Ectodermal cell (in vitro differentiated cells): ENCODE measurements around the gene KRT10.

Source experiments
- H3K27ac ChIP-seq: 2 replicates; pipeline ENCODE4 v1.7.0; 2013; ENCODE audit warnings: mild to moderate bottlenecking, low read depth, low read length; ENCODE audit not compliant: insufficient read depth, poor library complexity, severe bottlenecking
- H3K27me3 ChIP-seq: 2 replicates; pipeline ENCODE4 v1.7.0; 2013; ENCODE audit warnings: mild to moderate bottlenecking, low read length; ENCODE audit not compliant: insufficient read depth, control insufficient read depth, poor library complexity, severe bottlenecking
- H3K36me3 ChIP-seq: one replicate; pipeline ENCODE4 v1.7.0; 2013; ENCODE audit warnings: low read length; ENCODE audit not compliant: control insufficient read depth, insufficient read depth
- H3K4me1 ChIP-seq: one replicate; pipeline ENCODE4 v1.7.0; 2013; ENCODE audit warnings: low read length; ENCODE audit not compliant: control insufficient read depth, insufficient read depth
- H3K4me3 ChIP-seq: 2 replicates; pipeline ENCODE4 v1.7.0; 2013; ENCODE audit warnings: low read depth, low read length, control low read depth; ENCODE audit not compliant: insufficient read depth
- H3K9me3 ChIP-seq: 2 replicates; pipeline ENCODE4 v1.7.0; 2013; ENCODE audit warnings: mild to moderate bottlenecking, low read length, moderate library complexity; ENCODE audit not compliant: control insufficient read depth
- WGBS, 2 experiments: methylation state at CpG; one replicate each; pipeline ENCODE4 v1.1.7; 2013; ENCODE audit warnings: missing lambda C conversion rate in 2 of 2; 5-methylcytosine and 5-hydroxymethylcytosine counted together

The KRT10 gene

DNA sequence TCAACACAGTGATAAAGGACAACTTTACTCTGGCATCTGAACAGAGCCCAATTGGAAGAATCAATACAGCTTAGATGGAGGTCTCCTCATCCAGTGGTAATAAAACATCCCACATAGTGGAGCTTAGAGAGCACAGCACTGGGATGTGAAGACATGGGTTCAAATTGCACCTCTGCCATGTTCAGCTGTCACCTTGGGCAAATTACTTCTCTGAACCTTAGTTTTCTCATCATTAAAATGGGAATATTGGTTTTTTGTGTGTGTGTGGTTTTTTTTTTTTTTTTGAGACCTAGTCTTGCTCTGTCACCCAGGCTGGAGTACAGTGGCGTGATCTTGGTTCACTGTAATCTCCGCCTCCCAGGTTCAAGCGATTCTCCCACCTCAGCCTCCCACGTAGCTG lies 13.6 kb upstream of the KRT10 start:
- H3K27me3 ChIP-seq: no peaks in the 10 kb centered on the region
- no peaks in the 10 kb centered on the region for H3K9me3 ChIP-seq
- no peaks in the 10 kb centered on the region for H3K4me1 ChIP-seq
- WGBS, 2 experiments: 98 to 99% methylated on average over 4 of the region's 4 CpGs
- H3K4me3 ChIP-seq: no peak overlapping the region
- H3K36me3 ChIP-seq: no peaks in the 10 kb centered on the region
- H3K27ac ChIP-seq: no peak overlapping the region

DNA sequence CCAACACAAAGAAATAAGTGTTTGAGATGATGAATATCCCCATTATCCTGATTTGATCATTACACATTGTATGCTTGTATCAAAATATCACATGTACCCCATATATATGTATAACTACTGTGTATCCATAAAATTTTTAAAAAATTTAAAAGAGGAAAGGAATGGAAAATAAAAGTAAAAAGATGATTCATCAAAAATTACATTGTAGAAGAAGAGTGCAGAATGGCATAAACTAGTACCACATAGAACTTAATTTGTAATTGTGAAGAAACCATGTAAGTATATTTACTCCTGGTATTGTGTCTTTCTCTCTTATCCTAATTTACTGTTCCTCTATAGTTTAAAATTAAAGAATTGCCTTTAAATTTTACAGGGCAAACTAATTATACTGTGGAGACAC lies 11.5 kb upstream of the KRT10 start:
- H3K4me3 ChIP-seq: no peak overlapping the region
- no peaks in the 10 kb centered on the region for H3K9me3 ChIP-seq
- no peaks in the 10 kb centered on the region for H3K36me3 ChIP-seq
- peaks cover 4% of the 10 kb centered on the region for H3K27me3 ChIP-seq
- H3K27ac ChIP-seq: no peak overlapping the region
- no peaks in the 10 kb centered on the region for H3K4me1 ChIP-seq

DNA sequence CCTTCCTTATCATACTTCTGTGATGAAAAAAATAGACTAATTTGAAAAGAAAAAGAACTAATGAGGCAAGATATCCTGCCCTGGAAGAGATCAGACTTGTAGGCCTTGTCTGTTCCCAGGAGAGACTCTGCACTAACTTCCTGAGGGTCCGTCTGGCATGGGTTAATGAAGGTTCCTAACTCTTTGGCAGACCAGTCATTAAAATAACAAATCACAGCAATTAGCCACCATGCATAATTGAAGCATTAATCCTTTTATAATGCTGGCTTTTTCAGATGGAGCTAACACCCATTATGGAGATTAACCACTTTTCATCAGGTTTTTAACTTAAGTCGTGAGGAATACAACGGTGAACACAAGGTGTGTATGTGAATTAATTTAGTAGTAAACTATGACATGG lies 10.4 kb upstream of the KRT10 start:
- Histone ChIP-seq H3K27ac (no peak overlapping the region), H3K36me3 (no peaks in the 10 kb centered on the region), H3K9me3 (no peaks in the 10 kb centered on the region), H3K4me1 (no peaks in the 10 kb centered on the region), H3K4me3 (no peak overlapping the region), H3K27me3 (peaks cover 7% of the 10 kb centered on the region)
- 62 to 68% methylated on average over 1 to 3 of the region's 3 CpGs for WGBS, 2 experiments

- Histone ChIP-seq H3K27me3 (peaks cover 30% of the 10 kb centered on the region), H3K27ac (no peak overlapping the region), H3K4me1 (no peaks in the 10 kb centered on the region), H3K36me3 (no peaks in the 10 kb centered on the region), H3K4me3 (no peak overlapping the region), H3K9me3 (no peaks in the 10 kb centered on the region)
- WGBS, 2 experiments: 93 to 100% methylated on average over 1 to 2 of the region's 2 CpGs
Observed at GRCh38 chr17:40830085-40830776, 7.8 kb upstream of the KRT10 start.

GRCh38 chr17:40828454-40829044 lies 6.1 kb upstream of the KRT10 start:
- Histone ChIP-seq H3K4me3 (no peak overlapping the region), H3K36me3 (no peaks in the 10 kb centered on the region), H3K27me3 (peaks cover 42% of the 10 kb centered on the region), H3K27ac (no peak overlapping the region), H3K9me3 (no peaks in the 10 kb centered on the region), H3K4me1 (no peaks in the 10 kb centered on the region)
- 88 to 92% methylated on average over 2 to 4 of the region's 4 CpGs for WGBS, 2 experiments

DNA sequence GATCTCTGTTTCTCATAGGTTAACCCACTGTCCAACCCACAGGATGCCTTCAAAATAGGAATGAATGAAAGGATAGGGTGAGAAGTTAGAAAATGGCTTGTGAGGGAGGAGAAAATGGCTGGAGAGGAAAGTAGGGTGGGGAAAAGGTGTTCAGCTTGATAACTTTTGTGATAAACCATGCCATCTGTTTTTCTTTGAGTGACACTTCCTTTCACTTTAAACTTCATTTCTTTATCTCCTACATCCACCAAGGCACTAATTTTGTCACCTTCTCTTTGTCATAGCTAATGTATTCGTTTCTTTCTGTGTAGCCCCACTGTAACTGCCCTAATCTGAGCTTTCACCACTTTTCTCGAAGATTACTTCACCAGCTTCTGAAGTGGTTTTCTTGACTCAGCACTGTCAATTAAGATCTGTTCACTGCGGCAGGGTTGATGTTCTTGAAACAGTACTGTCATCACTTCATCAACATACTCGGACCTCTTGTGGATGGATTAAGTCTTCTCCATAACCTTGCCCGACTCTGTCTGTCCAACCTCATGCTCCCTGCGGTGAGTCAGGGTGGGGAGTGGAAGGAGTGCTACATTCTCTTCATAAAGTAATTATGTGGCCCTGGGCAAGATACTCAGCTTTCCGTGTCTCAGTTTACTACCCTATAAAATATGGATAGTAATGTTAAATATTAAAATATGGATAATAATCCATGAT lies 5.5 kb upstream of the KRT10 start:
- H3K27me3 ChIP-seq: peaks cover 42% of the 10 kb centered on the region
- 90 to 95% methylated on average over 3 to 6 of the region's 7 CpGs for WGBS, 2 experiments
- H3K4me3 ChIP-seq: no peak overlapping the region
- H3K36me3 ChIP-seq: no peaks in the 10 kb centered on the region
- no peaks in the 10 kb centered on the region for H3K9me3 ChIP-seq
- H3K27ac ChIP-seq: no peak overlapping the region
- no peaks in the 10 kb centered on the region for H3K4me1 ChIP-seq

DNA sequence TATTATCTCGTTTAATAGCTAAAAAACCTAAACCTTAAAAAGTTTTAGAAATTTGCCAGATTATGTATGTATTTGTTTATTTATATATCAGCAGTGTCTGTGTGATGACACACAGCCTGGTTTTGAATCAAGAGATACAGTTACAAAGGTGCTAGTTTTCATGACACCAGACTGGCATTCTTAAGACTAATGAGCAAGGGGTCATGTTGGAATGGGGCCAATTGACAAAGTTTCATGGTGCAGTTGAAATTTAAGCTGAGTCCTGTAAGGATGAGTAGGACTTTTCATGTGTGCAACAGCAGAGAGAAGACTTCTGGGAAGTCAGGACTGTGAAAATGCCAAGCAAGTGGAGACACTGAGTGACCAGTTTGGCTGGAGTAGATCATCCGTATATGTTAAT lies 3.2 kb upstream of the KRT10 start:
- no peak overlapping the region for H3K4me3 ChIP-seq
- H3K36me3 ChIP-seq: no peaks in the 10 kb centered on the region
- no peak overlapping the region for H3K27ac ChIP-seq
- 91 to 100% methylated on average over 1 to 2 of the region's 2 CpGs for WGBS, 2 experiments
- H3K27me3 ChIP-seq: peaks cover 59% of the 10 kb centered on the region
- H3K9me3 ChIP-seq: no peaks in the 10 kb centered on the region
- no peaks in the 10 kb centered on the region for H3K4me1 ChIP-seq

DNA sequence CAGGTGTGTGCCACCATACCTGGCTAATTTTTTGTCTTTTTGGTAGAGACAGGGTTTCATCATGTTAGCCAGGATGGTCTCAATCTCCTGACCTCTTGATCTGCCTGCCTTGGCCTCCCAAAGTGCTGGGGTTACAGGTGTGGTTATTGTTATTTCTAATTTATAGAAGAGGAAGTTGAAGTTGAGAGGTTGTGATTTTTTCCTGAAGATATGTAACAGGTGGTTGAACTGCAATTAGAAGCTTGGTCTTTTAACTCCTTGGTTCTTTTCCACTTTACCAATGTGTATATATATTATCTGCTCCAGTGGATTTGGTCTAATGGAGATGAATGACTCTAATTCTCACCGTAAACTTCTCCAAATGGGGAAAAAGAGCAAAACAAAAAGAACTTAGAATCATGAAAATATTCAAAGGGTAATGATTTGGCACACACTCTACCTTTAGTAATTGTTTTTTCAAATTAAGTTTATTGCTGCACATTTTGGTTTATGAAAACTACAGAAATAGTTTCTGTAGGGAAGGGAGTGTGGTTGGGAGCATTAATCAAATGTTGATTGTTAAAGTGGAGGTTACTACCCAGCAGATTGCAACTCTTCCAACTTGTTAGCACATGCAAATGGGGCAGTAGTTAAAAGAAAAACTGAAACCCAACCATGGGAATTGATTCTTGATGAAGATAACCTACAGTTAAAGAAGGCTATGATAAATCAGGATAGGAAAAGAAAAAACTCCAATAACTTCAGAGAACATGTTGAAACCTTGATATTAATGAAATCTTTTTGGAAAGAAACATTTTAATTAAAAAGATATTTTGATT lies 1.8 kb upstream of the KRT10 start:
- Histone ChIP-seq H3K27ac (no peak overlapping the region), H3K27me3 (peaks cover 61% of the 10 kb centered on the region), H3K9me3 (no peaks in the 10 kb centered on the region), H3K4me3 (no peak overlapping the region), H3K4me1 (no peaks in the 10 kb centered on the region), H3K36me3 (no peaks in the 10 kb centered on the region)
- no CpG with 5 or more reads among the region's 1 CpG for WGBS, 2 experiments

GRCh38 chr17:40821536-40821935 lies 878 bp downstream of the KRT10 start:
- Histone ChIP-seq H3K4me3 (no peak overlapping the region), H3K27me3 (peaks cover 49% of the 10 kb centered on the region), H3K4me1 (no peaks in the 10 kb centered on the region), H3K27ac (no peak overlapping the region), H3K36me3 (peaks cover 3% of the 10 kb centered on the region), H3K9me3 (no peaks in the 10 kb centered on the region)
